HepG2 (cell line): ENCODE data around the gene PML. TPM values are rescaled to one million over a fixed set of nuclear protein-coding genes. Genes with fewer than 3 reads are reported as not detected.

Source experiments
- ATAC-seq: fragments of 200-7000 bp; cut with Tn5 transposase; 3 replicates; pipeline ENCODE4 v1.9.1; 2020; ENCODE audit warnings: mild to moderate bottlenecking, moderate library complexity
- BruUV-seq: library from RNA; stranded (reverse); fragments of 400-500 nt; replicated peaks from 2 replicates; lab custom pipeline; 2021; lab: Mats Ljungman, UMichigan
- CTCF ChIA-PET: fragments of 300-600 bp; formaldehyde crosslinking; extraction: SDS; loops from one replicate; lab custom pipeline; 2021; ENCODE audit warnings: low total read pairs, inconsistent platforms, low intra/inter-chr PET ratio; lab: Yijun Ruan, JAX
- POLR2A ChIA-PET: fragments of 350-600 bp; sonication (Branson Sonifier 250); formaldehyde crosslinking; loops from one replicate; lab custom pipeline; 2020; ENCODE audit warnings: antibody characterized with exemption, inconsistent platforms; lab: Yijun Ruan, JAX
- DNase-seq: peaks from one replicate; pipeline ENCODE4 v3.0.0-alpha.2; 2015; ENCODE audit warnings: low spot score
- FAIRE-seq: peaks from 3 replicates; lab custom pipeline; 2011; peaks lifted over from hg19 to GRCh38; lab: Jason Lieb, UNC
- H2AFZ ChIP-seq: one replicate; pipeline ENCODE4 v1.6.1; 2011; ENCODE audit warnings: low read length, inconsistent platforms
- H3K27ac ChIP-seq: fragments of 300-600 bp; 3 replicates; pipeline ENCODE4 v1.8.0; 2011; ENCODE audit warnings: mixed run types, mild to moderate bottlenecking, mixed read lengths, low read length, inconsistent platforms; ENCODE audit not compliant: insufficient read depth; ENCODE audit errors: extremely low read length
- H3K27me3 ChIP-seq, 2 experiments: fragments of 200-600 bp in 1 of 2; 2 replicates in 1 of 2; 3 replicates in 1 of 2; pipeline versions ENCODE4 v1.6.0 to v1.8.0; 2011; ENCODE audit warnings: low read length in 2 of 2, mild to moderate bottlenecking in 2 of 2, moderate library complexity in 2 of 2, inconsistent platforms in 1 of 2; ENCODE audit not compliant: insufficient read depth in 2 of 2, control insufficient read depth in 1 of 2
- H3K36me3 ChIP-seq, 2 experiments: fragments of 200-600 bp in 1 of 2; replicated peaks in 1 of 2; 2 replicates in 1 of 2; 3 replicates in 1 of 2; pipeline versions ENCODE4 v1.5.1 to v1.8.0; 2011; ENCODE audit warnings: low read length in 2 of 2, inconsistent platforms in 1 of 2; ENCODE audit not compliant: insufficient read depth in 2 of 2, control insufficient read depth in 1 of 2
- H3K4me1 ChIP-seq: 2 replicates; pipeline ENCODE4 v1.5.1; 2012; ENCODE audit warnings: low read length, inconsistent platforms; ENCODE audit not compliant: insufficient read depth
- H3K4me2 ChIP-seq: 2 replicates; pipeline ENCODE4 v1.6.0; 2011; ENCODE audit warnings: low read depth, low read length, inconsistent platforms
- H3K4me3 ChIP-seq, 3 experiments: fragments of 200-600 bp in 1 of 3; sonication (generic), shearing (Covaris generic) in 1 of 3; replicated peaks in 1 of 3; 2 replicates each; pipeline ENCODE4 v1.5.1; 2011 to 2016; ENCODE audit warnings: low read length in 3 of 3, inconsistent platforms in 2 of 3, low read depth in 2 of 3, mild to moderate bottlenecking in 2 of 3, control low read depth in 1 of 3, mixed read lengths in 1 of 3; ENCODE audit not compliant: insufficient read depth in 1 of 3
- H3K79me2 ChIP-seq: one replicate; pipeline ENCODE4 v1.6.1; 2011; ENCODE audit warnings: low read length, inconsistent platforms; ENCODE audit not compliant: insufficient read depth
- H3K9ac ChIP-seq: 2 replicates; pipeline ENCODE4 v1.6.0; 2011; ENCODE audit warnings: mild to moderate bottlenecking, low read depth, low read length, inconsistent platforms; ENCODE audit not compliant: insufficient read depth
- H3K9me3 ChIP-seq: 2 replicates; pipeline ENCODE4 v1.5.1; 2012; ENCODE audit warnings: mild to moderate bottlenecking, low read length
- H4K20me1 ChIP-seq: 2 replicates; pipeline ENCODE4 v1.6.0; 2011; ENCODE audit warnings: inconsistent platforms, mild to moderate bottlenecking, low read length, moderate library complexity; ENCODE audit not compliant: insufficient read depth
- CBX2 ChIP-seq, 2 experiments: fragments of 200-600 bp in 1 of 2; sonication (generic); formaldehyde crosslinking in 1 of 2; IDR thresholded peaks; 2 replicates each; pipeline versions ENCODE4 v1.7.0 to v1.8.1; 2018 to 2022; ENCODE audit warnings: low read depth in 2 of 2, low read length in 1 of 2, mild to moderate bottlenecking in 1 of 2, missing genetic modification reagents in 1 of 2
- DNMT1 ChIP-seq: sonication (generic); formaldehyde crosslinking; IDR thresholded peaks from 2 replicates; pipeline ENCODE4 v1.5.1; 2020; ENCODE audit warnings: mild to moderate bottlenecking, missing genetic modification reagents
- HNF1B ChIP-seq: sonication (generic); formaldehyde crosslinking; IDR thresholded peaks from 2 replicates; pipeline ENCODE4 v1.5.1; 2020; ENCODE audit warnings: mild to moderate bottlenecking, moderate library complexity, missing genetic modification reagents
- JUNB ChIP-seq: sonication (generic); formaldehyde crosslinking; IDR thresholded peaks from 2 replicates; pipeline ENCODE4 v1.8.0; 2022; ENCODE audit warnings: missing genetic modification reagents, mild to moderate bottlenecking, borderline replicate concordance
- KDM5B ChIP-seq: sonication (generic); formaldehyde crosslinking; IDR thresholded peaks from 2 replicates; pipeline ENCODE4 v1.4.0; 2020; ENCODE audit warnings: missing genetic modification reagents, mild to moderate bottlenecking, borderline replicate concordance
- KLF11 ChIP-seq: IDR thresholded peaks from 2 replicates; pipeline ENCODE4 v1.6.1; 2016; ENCODE audit warnings: missing compliant biosample characterization
- KLF6 ChIP-seq: IDR thresholded peaks from 2 replicates; pipeline ENCODE4 v1.8.0; 2016; ENCODE audit warnings: missing biosample characterization, missing genetic modification reagents
- MTA3 ChIP-seq: sonication (generic); formaldehyde crosslinking; IDR thresholded peaks from 2 replicates; pipeline ENCODE4 v1.4.0; 2020; ENCODE audit warnings: missing genetic modification reagents
- SAP130 ChIP-seq: IDR thresholded peaks from 2 replicates; pipeline ENCODE4 v1.6.1; 2016; ENCODE audit warnings: low read depth
- SNAPC4 ChIP-seq: sonication (generic); formaldehyde crosslinking; IDR thresholded peaks from 2 replicates; pipeline ENCODE4 v1.4.0; 2020; ENCODE audit warnings: mild to moderate bottlenecking, missing genetic modification reagents
- ZFP90 ChIP-seq: sonication (generic); formaldehyde crosslinking; IDR thresholded peaks from 2 replicates; pipeline ENCODE4 v1.8.0; 2022; ENCODE audit warnings: missing genetic modification reagents, mild to moderate bottlenecking, inconsistent platforms, borderline replicate concordance
- ZNF10 ChIP-seq: sonication (generic); formaldehyde crosslinking; IDR thresholded peaks from 2 replicates; pipeline ENCODE4 v1.4.0; 2020; ENCODE audit warnings: mild to moderate bottlenecking, low read depth, missing genetic modification reagents, borderline replicate concordance
- ZNF260 ChIP-seq: sonication (generic); formaldehyde crosslinking; IDR thresholded peaks from 2 replicates; pipeline ENCODE4 v1.4.0; 2020; ENCODE audit warnings: missing genetic modification reagents, low read depth, mild to moderate bottlenecking, borderline replicate concordance
- ZNF33B ChIP-seq: sonication (generic); formaldehyde crosslinking; IDR thresholded peaks from 2 replicates; pipeline ENCODE4 v1.5.1; 2020; ENCODE audit warnings: mild to moderate bottlenecking, missing genetic modification reagents
- ZNF557 ChIP-seq: sonication (generic); formaldehyde crosslinking; IDR thresholded peaks from 2 replicates; pipeline ENCODE4 v1.4.0; 2020; ENCODE audit warnings: missing genetic modification reagents
- ZNF607 ChIP-seq: sonication (generic); formaldehyde crosslinking; IDR thresholded peaks from 2 replicates; pipeline ENCODE4 v1.5.1; 2020; ENCODE audit warnings: missing genetic modification reagents, mild to moderate bottlenecking, borderline replicate concordance
- ZNF878 ChIP-seq: sonication (generic); formaldehyde crosslinking; IDR thresholded peaks from 2 replicates; pipeline ENCODE4 v1.8.1; 2023; ENCODE audit warnings: mild to moderate bottlenecking, missing genetic modification reagents, moderate library complexity
- whole genome bisulfite sequencing: methylation state at CpG from one replicate; pipeline ENCODE4 v1.1.6; 2017; ENCODE audit warnings: low lambda C conversion rate; 5-methylcytosine and 5-hydroxymethylcytosine counted together
- in situ Hi-C: cut with HindIII; loops from 2 replicates; pipeline ENCODE4 v1.10.0; 2017; ENCODE audit warnings: low pct_unique_long_range_greater_than_20kb; ENCODE audit not compliant: extremely low pct_ligation_motif_present
- intact Hi-C: fragments of 100-400 bp; cut with micrococcal nuclease; formaldehyde crosslinking; loops from one replicate; pipeline ENCODE4 v1.10.0; 2022; ENCODE audit not compliant: unreplicated experiment
- polyA plus RNA-seq, 8 experiments: library from polyadenylated mRNA; depleted of rRNA in 3 of 8; stranded (reverse) in 7 of 8; unstranded in 1 of 8; fragments of >200 nt; fragmentation: Illumina TruSeq in 4 of 8; extraction: Trizol in 4 of 8; gene quantifications; 2 replicates each; pipeline versions ENCODE4 v1.2.1 to v1.2.3, GENCODE V29; 2011 to 2016; ENCODE audit warnings: low read depth in 4 of 8, missing spikeins in 1 of 8, mixed read lengths in 1 of 8; ENCODE audit not compliant: insufficient read depth in 1 of 8
- total RNA-seq, 5 experiments: library from RNA; depleted of rRNA; stranded (reverse); fragments of >200 nt; fragmentation: Illumina TruSeq; extraction: Trizol; gene quantifications; 2 replicates each; pipeline ENCODE4 v1.2.3, GENCODE V29; 2016; ENCODE audit warnings: low read depth in 1 of 5

The PML gene
- total and polyA plus RNA-seq, 2 of the 13 experiments (the other 11 are each of a cell fraction or from before 2014, with no cell fraction given): 2.9 to 3.9 TPM

- TF ChIP-seq SAP130 (CRISPR knock-in tag) (no peak), KDM5B (CRISPR knock-in tag) (no peak)
Measured at GRCh38 chr15:73982222-73982962, 12.1 kb upstream of the PML start (continued).

GRCh38 chr15:73983211-73983727 lies 11.2 kb upstream of the PML start:
- Histone ChIP-seq H2AFZ (no peak overlapping the region), H3K9ac (no peak overlapping the region)
- no TSS peak for BruUV-seq
- no peak for TF ChIP-seq HNF1B (CRISPR knock-in tag)
- no peak for TF ChIP-seq SNAPC4
- TF ChIP-seq ZFP90 (CRISPR knock-in tag): no peak
- TF ChIP-seq ZNF260: no peak
- TF ChIP-seq ZNF878: no peak
- no peak for TF ChIP-seq JUNB
- TF ChIP-seq DNMT1: no peak
- TF ChIP-seq ZNF33B (CRISPR knock-in tag): no peak
- TF ChIP-seq ZNF10 (CRISPR knock-in tag): no peak
- TF ChIP-seq ZNF557 (CRISPR knock-in tag): no peak
- no peak for TF ChIP-seq CBX2 (IDR thresholded peaks at IDR 0.05; ENCODE audit: low read depth, low read length)
- no peak for TF ChIP-seq CBX2 (CRISPR knock-in tag; IDR thresholded peaks at IDR 0.05; ENCODE audit: low read depth)
- TF ChIP-seq KLF6 (CRISPR knock-in tag): no peak
- TF ChIP-seq ZNF607 (CRISPR knock-in tag): no peak
- TF ChIP-seq KLF11 (CRISPR knock-in tag): no peak
- TF ChIP-seq MTA3 (CRISPR knock-in tag): no peak

More at GRCh38 chr15:73983211-73983727, 11.2 kb upstream of the PML start:
- Histone ChIP-seq H4K20me1 (no peaks in the 10 kb centered on the region), H3K4me1 (no peaks in the 10 kb centered on the region), H3K27ac (no peak overlapping the region), H3K27me3 (no peaks in the 10 kb centered on the region; a peak in 1 of 5 replicates), H3K4me2 (no peak overlapping the region), H3K79me2 (no peaks in the 10 kb centered on the region), H3K9me3 (no peaks in the 10 kb centered on the region), H3K36me3 (no peaks in the 10 kb centered on the region; a peak in 1 of 5 replicates), H3K4me3 (no peak overlapping the region)
- ATAC-seq (no peak), DNase-seq (no peak), FAIRE-seq (no peak)
- ChIA-PET CTCF (no interaction called here), POLR2A (no interaction called here)
- 45% methylated on average over 2 of the region's 10 CpGs for WGBS
- in situ Hi-C loops: no loop called here
- intact Hi-C loops: no loop called here
